A673 (cell line): ENCODE data around the gene KATNAL2.

ENCODE experiments used
- EZH2 ChIP-seq: fragments of 200-600 bp; sonication (generic); IDR thresholded peaks from 2 replicates; pipeline ENCODE4 v1.6.1; 2017; ENCODE audit warnings: borderline replicate concordance, low read depth, mild to moderate bottlenecking, mixed read lengths, antibody characterized with exemption, low read length; ENCODE audit not compliant: poor library complexity, severe bottlenecking
- TF ChIP-seq, protein P1 (sequence below): fragments of 300-800, 200-600 bp; sonication (generic); conservative IDR thresholded peaks from 2 replicates; pipeline ENCODE4 v1.5.1; 2017; ENCODE audit warnings: low read depth, mild to moderate bottlenecking, antibody characterized with exemption, low read length, moderate library complexity, mixed read lengths

DNA sequence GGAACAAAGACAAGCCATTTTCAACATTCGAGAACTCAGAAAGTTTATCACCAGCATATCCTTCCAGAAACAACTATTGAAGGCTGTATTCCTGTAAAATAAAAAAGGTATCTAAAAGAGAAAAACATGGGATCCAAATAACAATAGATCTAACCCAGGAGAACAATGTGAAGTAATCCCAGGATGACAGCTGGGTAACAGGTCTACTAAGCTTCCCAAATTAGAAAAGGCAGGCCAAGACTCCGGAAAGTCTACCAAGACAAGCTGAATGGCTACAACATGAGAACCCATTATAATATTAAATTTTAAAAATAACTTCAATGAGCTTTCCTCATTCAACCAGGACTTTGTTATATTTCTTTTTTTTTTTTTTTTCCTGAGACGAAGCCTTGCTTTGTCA lies 6.5 kb upstream of the KATNAL2 start:
- TF ChIP-seq, protein P1, sequence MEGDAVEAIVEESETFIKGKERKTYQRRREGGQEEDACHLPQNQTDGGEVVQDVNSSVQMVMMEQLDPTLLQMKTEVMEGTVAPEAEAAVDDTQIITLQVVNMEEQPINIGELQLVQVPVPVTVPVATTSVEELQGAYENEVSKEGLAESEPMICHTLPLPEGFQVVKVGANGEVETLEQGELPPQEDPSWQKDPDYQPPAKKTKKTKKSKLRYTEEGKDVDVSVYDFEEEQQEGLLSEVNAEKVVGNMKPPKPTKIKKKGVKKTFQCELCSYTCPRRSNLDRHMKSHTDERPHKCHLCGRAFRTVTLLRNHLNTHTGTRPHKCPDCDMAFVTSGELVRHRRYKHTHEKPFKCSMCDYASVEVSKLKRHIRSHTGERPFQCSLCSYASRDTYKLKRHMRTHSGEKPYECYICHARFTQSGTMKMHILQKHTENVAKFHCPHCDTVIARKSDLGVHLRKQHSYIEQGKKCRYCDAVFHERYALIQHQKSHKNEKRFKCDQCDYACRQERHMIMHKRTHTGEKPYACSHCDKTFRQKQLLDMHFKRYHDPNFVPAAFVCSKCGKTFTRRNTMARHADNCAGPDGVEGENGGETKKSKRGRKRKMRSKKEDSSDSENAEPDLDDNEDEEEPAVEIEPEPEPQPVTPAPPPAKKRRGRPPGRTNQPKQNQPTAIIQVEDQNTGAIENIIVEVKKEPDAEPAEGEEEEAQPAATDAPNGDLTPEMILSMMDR: no peak
- no peak for TF ChIP-seq EZH2
